HUES48 (cell line): ENCODE measurements around the gene RTN4.

ENCODE experiments used
- H3K27ac ChIP-seq: one replicate; pipeline ENCODE4 v1.7.0; 2013; ENCODE audit warnings: low read depth, low read length, inconsistent platforms
- H3K27me3 ChIP-seq: 2 replicates; pipeline ENCODE4 v1.6.1; 2013; ENCODE audit warnings: mild to moderate bottlenecking, low read length; ENCODE audit not compliant: control insufficient read depth, insufficient read depth
- H3K36me3 ChIP-seq: 2 replicates; pipeline ENCODE4 v1.6.1; 2013; ENCODE audit warnings: low read length; ENCODE audit not compliant: control insufficient read depth, insufficient read depth
- H3K4me1 ChIP-seq: 2 replicates; pipeline ENCODE4 v1.6.1; 2013; ENCODE audit warnings: mild to moderate bottlenecking, low read length; ENCODE audit not compliant: control insufficient read depth, insufficient read depth
- H3K4me3 ChIP-seq: 2 replicates; pipeline ENCODE4 v1.5.1; 2013; ENCODE audit warnings: mild to moderate bottlenecking, low read depth, low read length
- H3K9ac ChIP-seq: 2 replicates; pipeline ENCODE4 v1.6.1; 2013; ENCODE audit warnings: mild to moderate bottlenecking, low read depth, low read length, moderate library complexity
- H3K9me3 ChIP-seq: 2 replicates; pipeline ENCODE4 v1.6.1; 2013; ENCODE audit warnings: low read length; ENCODE audit not compliant: control insufficient read depth, insufficient read depth

Gene RTN4

DNA sequence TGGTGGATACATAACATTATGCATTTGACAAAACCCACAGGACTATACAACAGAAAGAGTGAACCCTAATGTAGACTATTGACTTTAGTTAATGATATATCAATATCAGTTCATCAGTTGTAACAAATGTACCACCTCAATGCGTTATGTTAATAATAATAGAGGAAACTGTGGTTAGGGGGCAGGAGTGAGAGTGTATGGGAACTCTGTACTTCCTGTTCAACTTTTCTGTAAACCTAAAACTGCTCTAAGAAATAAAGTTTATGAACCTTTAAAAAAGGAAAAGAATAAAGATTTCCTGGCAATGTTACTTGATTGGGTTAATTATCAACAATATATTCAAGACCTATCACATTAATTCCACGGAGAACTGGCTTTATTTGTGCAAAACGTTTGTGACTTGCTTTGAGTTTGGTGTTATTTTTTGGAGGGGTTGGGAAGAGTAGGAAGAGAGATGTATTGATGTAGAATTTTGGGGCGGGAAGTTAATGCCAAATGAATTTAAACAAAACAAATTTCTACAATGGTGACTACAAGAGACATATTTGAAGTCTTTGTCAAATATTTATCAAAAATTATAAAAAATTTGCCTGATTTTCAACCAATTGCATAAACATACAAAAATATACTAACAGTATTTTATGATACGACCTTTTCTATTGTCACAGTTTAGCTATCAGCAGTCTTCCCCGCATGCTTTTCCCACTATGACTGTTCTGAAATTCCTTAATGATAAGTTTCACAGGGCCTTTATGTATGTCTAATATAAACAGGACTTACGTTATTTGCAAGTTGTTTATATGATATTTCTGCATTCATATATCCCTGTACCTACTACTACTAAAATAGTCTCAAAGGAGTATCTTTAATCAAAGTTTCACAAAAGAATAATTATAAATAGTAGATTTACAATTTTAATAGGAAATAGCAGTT lies 2.1 kb upstream of the RTN4 start:
- Histone ChIP-seq H3K4me1 (peaks cover 18% of the 10 kb centered on the region), H3K27me3 (no peaks in the 10 kb centered on the region), H3K9me3 (no peaks in the 10 kb centered on the region), H3K27ac (peak overlapping the region; percentile 100), H3K4me3 (peak overlapping the region; percentile 76; the same call in 1 of the 2 replicates), H3K9ac (no peak overlapping the region), H3K36me3 (no peaks in the 10 kb centered on the region)

- H3K9ac ChIP-seq, result peak overlapping the region; percentile 81
- H3K27me3 ChIP-seq, result no peaks in the 10 kb centered on the region
- no peaks in the 10 kb centered on the region for H3K9me3 ChIP-seq
- H3K36me3 ChIP-seq, result no peaks in the 10 kb centered on the region
- H3K27ac ChIP-seq, result peak overlapping the region; percentile 100
- peaks cover 20% of the 10 kb centered on the region for H3K4me1 ChIP-seq
- H3K4me3 ChIP-seq, result peak overlapping the region; percentile 76
Observed at GRCh38 chr2:55051026-55051866, 995 bp upstream of the RTN4 start.

- Histone ChIP-seq H3K9ac (peak overlapping the region; percentile 97), H3K4me1 (peaks cover 30% of the 10 kb centered on the region), H3K27ac (peak overlapping the region; percentile 97), H3K9me3 (no peaks in the 10 kb centered on the region), H3K36me3 (no peaks in the 10 kb centered on the region), H3K27me3 (no peaks in the 10 kb centered on the region), H3K4me3 (peak overlapping the region; percentile 93)
Observed at GRCh38 chr2:55049821-55050099, 491 bp downstream of the RTN4 start.

- H3K4me3 ChIP-seq, result peak overlapping the region; percentile 93
- peak overlapping the region; percentile 97 for H3K9ac ChIP-seq
- no peaks in the 10 kb centered on the region for H3K9me3 ChIP-seq
- H3K27me3 ChIP-seq, result no peaks in the 10 kb centered on the region
- peaks cover 30% of the 10 kb centered on the region for H3K4me1 ChIP-seq
- H3K36me3 ChIP-seq, result no peaks in the 10 kb centered on the region
- H3K27ac ChIP-seq, result peak overlapping the region; percentile 97
Observed at GRCh38 chr2:55049043-55049820, 1.0 kb downstream of the RTN4 start.

GRCh38 chr2:55048508-55049042 lies 1.7 kb downstream of the RTN4 start:
- Histone ChIP-seq H3K27me3 (no peaks in the 10 kb centered on the region), H3K9me3 (no peaks in the 10 kb centered on the region), H3K4me3 (peak overlapping the region; percentile 93), H3K4me1 (peaks cover 30% of the 10 kb centered on the region), H3K36me3 (no peaks in the 10 kb centered on the region), H3K27ac (peak overlapping the region; percentile 97), H3K9ac (peak overlapping the region; percentile 97)

- Histone ChIP-seq H3K36me3 (no peaks in the 10 kb centered on the region), H3K27ac (no peak overlapping the region), H3K27me3 (no peaks in the 10 kb centered on the region), H3K9ac (peak overlapping the region; percentile 97; the same call in 1 of the 2 replicates), H3K4me3 (peak overlapping the region; percentile 93), H3K9me3 (no peaks in the 10 kb centered on the region), H3K4me1 (peaks cover 32% of the 10 kb centered on the region)
Observed at GRCh38 chr2:55047677-55048299, 2.5 kb downstream of the RTN4 start.

DNA sequence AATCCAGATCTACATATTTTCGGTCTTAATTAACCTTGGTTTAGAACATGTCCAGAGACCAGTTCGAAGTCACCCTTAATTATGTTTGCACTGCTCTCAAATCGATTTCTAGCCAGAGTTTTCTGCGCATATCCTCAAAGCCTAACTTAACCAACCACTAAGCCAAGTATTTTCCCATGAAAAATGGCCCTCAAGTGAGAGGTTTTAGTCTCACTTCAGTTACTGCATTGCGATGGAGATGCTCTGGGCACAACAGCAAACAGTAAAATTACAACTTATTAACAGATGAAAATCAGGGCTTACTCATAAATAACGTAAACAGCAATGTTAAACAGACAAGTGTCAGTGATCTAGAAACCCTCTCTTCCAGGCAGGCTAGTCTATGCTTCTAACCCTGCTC lies 4.5 kb downstream of the RTN4 start:
- peak overlapping the region; percentile 34 for H3K27ac ChIP-seq
- H3K4me3 ChIP-seq, result peak overlapping the region; percentile 41; the same call in 1 of the 2 replicates
- no peaks in the 10 kb centered on the region for H3K9me3 ChIP-seq
- no peak overlapping the region for H3K9ac ChIP-seq
- H3K36me3 ChIP-seq, result no peaks in the 10 kb centered on the region
- H3K4me1 ChIP-seq, result peaks cover 42% of the 10 kb centered on the region
- no peaks in the 10 kb centered on the region for H3K27me3 ChIP-seq

- H3K27me3 ChIP-seq, result no peaks in the 10 kb centered on the region
- no peaks in the 10 kb centered on the region for H3K9me3 ChIP-seq
- no peak overlapping the region for H3K27ac ChIP-seq
- H3K4me3 ChIP-seq, result no peak overlapping the region
- no peak overlapping the region for H3K9ac ChIP-seq
- peaks cover 44% of the 10 kb centered on the region for H3K4me1 ChIP-seq
- no peaks in the 10 kb centered on the region for H3K36me3 ChIP-seq
Observed at GRCh38 chr2:55043841-55044240, 6.4 kb downstream of the RTN4 start.

GRCh38 chr2:55038428-55038827 lies 11.8 kb downstream of the RTN4 start:
- Histone ChIP-seq H3K9ac (no peak overlapping the region), H3K27me3 (no peaks in the 10 kb centered on the region), H3K9me3 (no peaks in the 10 kb centered on the region), H3K4me1 (peaks cover 29% of the 10 kb centered on the region), H3K36me3 (no peaks in the 10 kb centered on the region), H3K27ac (no peak overlapping the region), H3K4me3 (no peak overlapping the region)

GRCh38 chr2:55035716-55036115 lies 14.5 kb downstream of the RTN4 start:
- Histone ChIP-seq H3K9ac (no peak overlapping the region), H3K9me3 (no peaks in the 10 kb centered on the region), H3K27me3 (no peaks in the 10 kb centered on the region), H3K4me3 (no peak overlapping the region), H3K4me1 (peaks cover 31% of the 10 kb centered on the region; the same call in 1 of the 2 replicates), H3K27ac (no peak overlapping the region), H3K36me3 (no peaks in the 10 kb centered on the region)
